HepG2 (cell line): ENCODE data around the gene MAN1B1. TPM values are rescaled to one million over a fixed set of nuclear protein-coding genes. Genes with fewer than 3 reads are reported as not detected.

ENCODE experiments used
- ATF7-NPFF ChIP-seq: sonication (generic); formaldehyde crosslinking; IDR thresholded peaks from 2 replicates; pipeline ENCODE4 v1.8.1; 2023; ENCODE audit warnings: mild to moderate bottlenecking, low read depth, missing genetic modification reagents, moderate library complexity
- CTCF ChIP-seq: sonication (generic); formaldehyde crosslinking; IDR thresholded peaks from 2 replicates; pipeline ENCODE4 v1.5.0; 2020; ENCODE audit warnings: mild to moderate bottlenecking, missing genetic modification reagents, moderate library complexity
- DR1 ChIP-seq: sonication (generic); formaldehyde crosslinking; IDR thresholded peaks from 2 replicates; pipeline ENCODE4 v1.8.0; 2021; ENCODE audit warnings: mild to moderate bottlenecking, missing genetic modification reagents, inconsistent platforms
- GMEB2 ChIP-seq: IDR thresholded peaks from 2 replicates; pipeline ENCODE4 v1.6.1; 2016; ENCODE audit warnings: missing biosample characterization, missing genetic modification reagents, low read depth
- KAT7 ChIP-seq: IDR thresholded peaks from 2 replicates; pipeline ENCODE4 v1.6.1; 2018; ENCODE audit warnings: borderline replicate concordance, missing compliant biosample characterization
- KLF13 ChIP-seq: sonication (generic); formaldehyde crosslinking; IDR thresholded peaks from 2 replicates; pipeline ENCODE4 v1.4.0; 2020; ENCODE audit warnings: mild to moderate bottlenecking, missing genetic modification reagents
- KMT2B ChIP-seq: IDR thresholded peaks from 2 replicates; pipeline ENCODE4 v1.6.1; 2016; ENCODE audit warnings: missing genetic modification reagents, missing compliant biosample characterization
- MAF1 ChIP-seq: sonication (generic); formaldehyde crosslinking; IDR thresholded peaks from 2 replicates; pipeline ENCODE4 v1.5.0; 2020; ENCODE audit warnings: missing genetic modification reagents, borderline replicate concordance
- MIER2 ChIP-seq: IDR thresholded peaks from 2 replicates; pipeline ENCODE4 v1.6.1; 2016; ENCODE audit warnings: missing biosample characterization, missing genetic modification reagents
- NFE2L1 ChIP-seq: sonication (generic); formaldehyde crosslinking; IDR thresholded peaks from 2 replicates; pipeline ENCODE4 v1.4.0; 2020; ENCODE audit warnings: missing genetic modification reagents, mild to moderate bottlenecking, borderline replicate concordance
- PBX3 ChIP-seq: sonication (generic); formaldehyde crosslinking; IDR thresholded peaks from 2 replicates; pipeline ENCODE4 v1.8.1; 2023; ENCODE audit warnings: missing genetic modification reagents, inconsistent platforms, borderline replicate concordance
- RFX3 ChIP-seq: IDR thresholded peaks from 2 replicates; pipeline ENCODE4 v1.6.1; 2016; ENCODE audit warnings: missing biosample characterization, missing genetic modification reagents
- TCF7 ChIP-seq: sonication (generic); IDR thresholded peaks from 2 replicates; pipeline ENCODE4 v1.6.1; 2016; ENCODE audit warnings: antibody characterized with exemption, low read depth
- ZNF138 ChIP-seq: sonication (generic); formaldehyde crosslinking; IDR thresholded peaks from 2 replicates; pipeline ENCODE4 v1.5.0; 2020; ENCODE audit warnings: mild to moderate bottlenecking, low read depth, missing genetic modification reagents
- ZNF20 ChIP-seq: sonication (generic); formaldehyde crosslinking; IDR thresholded peaks from 2 replicates; pipeline ENCODE4 v1.4.0; 2020; ENCODE audit warnings: mild to moderate bottlenecking, moderate library complexity, missing genetic modification reagents
- ZNF580 ChIP-seq: IDR thresholded peaks from 2 replicates; pipeline ENCODE4 v1.6.1; 2016; ENCODE audit warnings: low read depth, borderline replicate concordance
- ZNF652 ChIP-seq: IDR thresholded peaks from 2 replicates; pipeline ENCODE4 v1.6.1; 2016; ENCODE audit warnings: low read depth, borderline replicate concordance
- ZNF710 ChIP-seq: sonication (generic); formaldehyde crosslinking; IDR thresholded peaks from 2 replicates; pipeline ENCODE4 v1.5.0; 2020; ENCODE audit warnings: mild to moderate bottlenecking, missing genetic modification reagents, borderline replicate concordance
- ZNF781 ChIP-seq: sonication (generic); formaldehyde crosslinking; IDR thresholded peaks from 2 replicates; pipeline ENCODE4 v1.5.1; 2020; ENCODE audit warnings: borderline replicate concordance, mild to moderate bottlenecking, missing genetic modification reagents; ENCODE audit errors: not compliant biosample characterization
- polyA plus RNA-seq, 8 experiments: library from polyadenylated mRNA; depleted of rRNA in 3 of 8; stranded (reverse) in 7 of 8; unstranded in 1 of 8; fragments of >200 nt; fragmentation: Illumina TruSeq in 4 of 8; extraction: Trizol in 4 of 8; gene quantifications; 2 replicates each; pipeline versions ENCODE4 v1.2.1 to v1.2.3, GENCODE V29; 2011 to 2016; ENCODE audit warnings: low read depth in 4 of 8, missing spikeins in 1 of 8, mixed read lengths in 1 of 8; ENCODE audit not compliant: insufficient read depth in 1 of 8
- total RNA-seq, 5 experiments: library from RNA; depleted of rRNA; stranded (reverse); fragments of >200 nt; fragmentation: Illumina TruSeq; extraction: Trizol; gene quantifications; 2 replicates each; pipeline ENCODE4 v1.2.3, GENCODE V29; 2016; ENCODE audit warnings: low read depth in 1 of 5

Gene MAN1B1
- total and polyA plus RNA-seq, 2 of the 13 experiments (the other 11 are each of a cell fraction or from before 2014, with no cell fraction given) = 48.9 to 59.5 TPM

GRCh38 chr9:137053944-137054931 lies 32.5 kb upstream of the MAN1B1 start, which contains the start of gene ENTPD2 (continued):
- TF ChIP-seq RFX3 (CRISPR knock-in tag) (no peak), KAT7 (CRISPR knock-in tag) (no peak), MAF1 (CRISPR knock-in tag) (no peak), DR1 (CRISPR knock-in tag) (0 out of 2 replicates have a peak, but pooled peaks have one; percentile 22), NFE2L1 (CRISPR knock-in tag) (no peak), ZNF710 (CRISPR knock-in tag) (no peak; the same call in none of the 2 replicates), CTCF (CRISPR knock-in tag) (no peak), ATF7-NPFF (CRISPR knock-in tag) (peak; percentile 52), KLF13 (no peak), MIER2 (no peak), ZNF652 (CRISPR knock-in tag) (no peak), GMEB2 (CRISPR knock-in tag) (no peak), KMT2B (CRISPR knock-in tag) (no peak), ZNF781 (CRISPR knock-in tag) (no peak), ZNF20 (no peak), PBX3 (CRISPR knock-in tag) (no peak), ZNF580 (CRISPR knock-in tag) (0 out of 2 replicates have a peak, but pooled peaks have one; percentile 17), TCF7 (no peak), ZNF138 (CRISPR knock-in tag) (no peak)
